Calu3 (cell line): Measurements from ENCODE around the gene SPPL3. TPM values are rescaled to one million over a fixed set of nuclear protein-coding genes. Genes with fewer than 3 reads are reported as not detected.
"Not testable (repeated sequence)": the region's sequence is repeated elsewhere in the genome, so short reads cannot be mapped to it uniquely, and the experiment has no call there.

Experiments
- BruUV-seq: library from RNA; stranded (reverse); fragments of 400-500 nt; replicated peaks from 2 replicates; lab custom pipeline; 2021; lab: Mats Ljungman, UMichigan
- CTCF ChIA-PET: fragments of 300-600 bp; sonication (Branson Sonifier 250); formaldehyde crosslinking; loops from one replicate; lab custom pipeline; 2022; ENCODE audit warnings: antibody characterized with exemption; lab: Charles Lee
- DNase-seq: peaks from one replicate; pipeline ENCODE4 v3.0.0; 2022
- H3K27ac Mint-ChIP-seq: one replicate; pipeline ENCODE4 v1.8.0; 2022; ENCODE audit warnings: mixed read lengths; ENCODE audit not compliant: unreplicated experiment
- H3K27me3 Mint-ChIP-seq: one replicate; pipeline ENCODE4 v1.8.0; 2022; ENCODE audit warnings: mixed read lengths; ENCODE audit not compliant: unreplicated experiment
- H3K36me3 Mint-ChIP-seq: one replicate; pipeline ENCODE4 v1.8.0; 2022; ENCODE audit warnings: mild to moderate bottlenecking, moderate library complexity, mixed read lengths; ENCODE audit not compliant: insufficient read depth, unreplicated experiment
- H3K4me1 Mint-ChIP-seq: one replicate; pipeline ENCODE4 v1.8.0; 2022; ENCODE audit warnings: mild to moderate bottlenecking, low read depth, mixed read lengths; ENCODE audit not compliant: unreplicated experiment
- H3K4me3 Mint-ChIP-seq: one replicate; pipeline ENCODE4 v1.8.0; 2022; ENCODE audit warnings: mild to moderate bottlenecking, low read depth, moderate library complexity, mixed read lengths; ENCODE audit not compliant: unreplicated experiment
- H3K9me3 Mint-ChIP-seq: one replicate; pipeline ENCODE4 v1.8.0; 2022; ENCODE audit warnings: low read depth, mixed read lengths; ENCODE audit not compliant: unreplicated experiment
- intact Hi-C: fragments of 100-400 bp; cut with micrococcal nuclease; formaldehyde crosslinking; loops from one replicate; pipeline ENCODE4 v1.10.0; 2022; ENCODE audit not compliant: unreplicated experiment
- total RNA-seq: library from RNA; stranded (reverse); gene quantifications from 2 replicates; pipeline ENCODE4 v1.2.3, GENCODE V29; 2022
- TF ChIP-seq, protein P1 (sequence below): fragments of 200-600 bp; IDR thresholded peaks from one replicate; pipeline ENCODE4 v1.8.0; 2022; ENCODE audit warnings: antibody characterized with exemption; ENCODE audit not compliant: unreplicated experiment

The SPPL3 gene
- total RNA-seq, 1 experiment from 2014 or later = 61.0 TPM

DNA sequence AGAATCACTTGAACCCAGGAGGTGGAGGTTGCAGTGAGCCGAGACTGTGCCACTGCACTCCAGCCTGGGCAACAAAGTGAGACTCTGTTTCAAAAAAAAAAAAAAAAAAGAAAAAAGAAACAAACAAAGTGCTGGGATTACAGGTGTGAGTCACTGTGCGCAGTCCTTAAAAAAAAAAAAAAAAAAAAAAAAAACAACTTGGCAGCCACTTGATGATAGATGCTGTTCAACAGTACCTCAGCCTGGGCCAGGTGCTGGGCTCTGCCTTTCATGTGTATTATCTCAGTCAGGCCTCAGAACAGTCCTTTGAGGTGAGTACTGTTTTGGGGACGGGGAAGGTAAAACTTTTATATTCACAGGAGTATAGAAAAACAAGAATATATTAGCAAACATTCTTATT is 169.0 kb downstream of the SPPL3 start:
- Mint-ChIP-seq H3K4me3 (no peak overlapping the region), H3K9me3 (no peaks in the 10 kb centered on the region), H3K27ac (no peak overlapping the region), H3K36me3 (peaks cover 9% of the 10 kb centered on the region), H3K4me1 (no peaks in the 10 kb centered on the region), H3K27me3 (no peaks in the 10 kb centered on the region)
- BruUV-seq = no TSS peak
- DNase-seq = no peak
- TF ChIP-seq, protein P1, sequence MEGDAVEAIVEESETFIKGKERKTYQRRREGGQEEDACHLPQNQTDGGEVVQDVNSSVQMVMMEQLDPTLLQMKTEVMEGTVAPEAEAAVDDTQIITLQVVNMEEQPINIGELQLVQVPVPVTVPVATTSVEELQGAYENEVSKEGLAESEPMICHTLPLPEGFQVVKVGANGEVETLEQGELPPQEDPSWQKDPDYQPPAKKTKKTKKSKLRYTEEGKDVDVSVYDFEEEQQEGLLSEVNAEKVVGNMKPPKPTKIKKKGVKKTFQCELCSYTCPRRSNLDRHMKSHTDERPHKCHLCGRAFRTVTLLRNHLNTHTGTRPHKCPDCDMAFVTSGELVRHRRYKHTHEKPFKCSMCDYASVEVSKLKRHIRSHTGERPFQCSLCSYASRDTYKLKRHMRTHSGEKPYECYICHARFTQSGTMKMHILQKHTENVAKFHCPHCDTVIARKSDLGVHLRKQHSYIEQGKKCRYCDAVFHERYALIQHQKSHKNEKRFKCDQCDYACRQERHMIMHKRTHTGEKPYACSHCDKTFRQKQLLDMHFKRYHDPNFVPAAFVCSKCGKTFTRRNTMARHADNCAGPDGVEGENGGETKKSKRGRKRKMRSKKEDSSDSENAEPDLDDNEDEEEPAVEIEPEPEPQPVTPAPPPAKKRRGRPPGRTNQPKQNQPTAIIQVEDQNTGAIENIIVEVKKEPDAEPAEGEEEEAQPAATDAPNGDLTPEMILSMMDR = no peak
- intact Hi-C loops = no loop called here
- CTCF ChIA-PET = no interaction called here

DNA sequence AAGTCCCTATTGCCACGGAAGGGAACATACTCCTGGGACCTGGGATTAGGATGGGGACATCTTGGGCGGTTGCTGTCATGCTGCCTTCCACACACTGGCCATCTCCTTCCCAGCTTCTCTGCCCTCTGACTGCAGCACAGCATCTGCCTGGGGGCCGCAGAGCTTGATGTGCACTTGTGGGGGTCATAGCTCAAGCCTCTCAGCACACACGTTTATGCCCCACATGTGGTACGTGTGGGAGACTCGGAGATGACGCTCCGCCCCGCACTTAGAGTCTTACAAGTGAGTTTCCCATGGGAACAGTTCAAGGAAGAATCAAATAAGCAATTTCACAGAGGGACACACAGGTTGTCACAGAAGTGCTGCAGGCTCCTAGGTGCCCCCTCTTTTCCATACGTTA is 169.9 kb downstream of the SPPL3 start:
- Mint-ChIP-seq H3K9me3 (no peaks in the 10 kb centered on the region), H3K27ac (no peak overlapping the region), H3K4me3 (no peak overlapping the region), H3K36me3 (peaks cover 9% of the 10 kb centered on the region), H3K27me3 (no peaks in the 10 kb centered on the region), H3K4me1 (no peaks in the 10 kb centered on the region)
- TF ChIP-seq, protein P1 = no peak
- DNase-seq = no peak
- no TSS peak for BruUV-seq
- intact Hi-C loops = no loop called here
- CTCF ChIA-PET = interaction anchor here (0.9 kb wide), 1 partner anchor 246 kb away, joined by 4 read pairs; no protein-coding TSS in a partner anchor

DNA sequence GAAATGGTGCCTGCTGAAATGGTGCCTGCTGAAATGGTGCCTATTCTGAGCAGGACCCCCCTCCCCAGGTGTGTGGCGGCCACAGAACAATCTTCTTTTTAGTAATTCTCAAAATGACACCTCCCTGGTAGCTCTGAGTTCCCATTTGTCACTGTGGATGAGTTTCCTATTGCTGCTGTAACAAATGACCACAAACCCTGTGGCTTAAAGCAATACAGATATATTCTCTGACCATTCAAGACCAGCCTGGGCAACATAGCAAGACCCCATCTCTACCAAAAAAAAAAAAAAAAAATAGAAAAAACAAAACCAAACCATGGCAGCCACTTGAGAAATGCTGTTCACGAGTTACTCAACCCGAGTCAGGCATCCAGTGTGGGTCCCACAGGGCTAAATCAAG is 170.6 kb downstream of the SPPL3 start:
- CTCF ChIA-PET = interaction anchor here (0.9 kb wide), 1 partner anchor 247 kb away, joined by 4 read pairs; no protein-coding TSS in a partner anchor
- no peaks in the 10 kb centered on the region for H3K27me3 Mint-ChIP-seq
- no peaks in the 10 kb centered on the region for H3K4me1 Mint-ChIP-seq
- H3K36me3 Mint-ChIP-seq = peaks cover 10% of the 10 kb centered on the region
- H3K9me3 Mint-ChIP-seq = no peaks in the 10 kb centered on the region
- intact Hi-C loops = no loop called here
- no peak overlapping the region for H3K27ac Mint-ChIP-seq
- TF ChIP-seq, protein P1 = no peak
- no peak overlapping the region for H3K4me3 Mint-ChIP-seq
- DNase-seq = no peak
- BruUV-seq = no TSS peak

DNA sequence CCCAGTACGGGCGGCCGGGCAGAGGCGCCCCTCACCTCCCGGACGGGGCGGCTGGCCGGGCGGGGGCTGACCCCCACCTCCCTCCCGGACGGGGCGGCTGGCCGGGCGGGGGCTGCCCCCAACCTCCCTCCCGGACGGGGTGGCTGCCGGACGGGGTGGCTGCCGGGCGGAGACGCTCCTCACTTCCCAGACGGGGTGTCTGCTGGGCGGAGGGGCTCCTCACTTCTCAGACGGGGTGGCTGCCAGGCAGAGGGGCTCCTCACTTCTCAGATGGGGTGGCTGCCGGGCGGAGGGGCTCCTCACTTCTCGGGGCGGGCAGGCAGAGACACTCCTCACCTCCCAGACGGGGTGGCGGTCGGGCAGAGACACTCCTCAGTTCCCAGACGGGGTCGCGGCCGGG is 172.0 kb downstream of the SPPL3 start:
- H3K9me3 Mint-ChIP-seq, H3K27me3 Mint-ChIP-seq, BruUV-seq, CTCF ChIA-PET, H3K27ac Mint-ChIP-seq, DNase-seq, intact Hi-C loops, H3K4me1 Mint-ChIP-seq, H3K4me3 Mint-ChIP-seq: not testable (repeated sequence)
- H3K36me3 Mint-ChIP-seq = peaks cover 10% of the 10 kb centered on the region

DNA sequence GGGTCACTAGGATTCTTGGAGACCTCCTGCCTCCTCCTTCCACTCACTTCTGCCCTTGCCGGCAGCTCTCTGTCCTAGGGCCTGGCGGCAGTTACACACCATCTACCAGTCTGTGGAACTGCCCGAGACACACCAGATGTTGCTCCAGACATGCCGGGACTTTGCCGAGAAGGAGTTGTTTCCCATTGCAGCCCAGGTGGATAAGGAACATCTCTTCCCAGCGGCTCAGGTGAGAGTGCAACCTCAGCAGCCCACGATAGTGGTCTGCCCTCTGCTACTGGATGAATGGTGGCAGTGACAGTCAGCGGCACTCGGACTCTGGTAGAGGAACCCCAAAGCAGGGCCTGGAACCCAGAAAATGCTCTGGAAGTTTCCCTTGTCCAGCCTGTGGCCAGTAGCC is 177.2 kb downstream of the SPPL3 start:
- CTCF ChIA-PET = no interaction called here

More for the DNA sequence above, 177.2 kb downstream of the SPPL3 start:
- DNase-seq = no peak
- peaks cover 28% of the 10 kb centered on the region for H3K36me3 Mint-ChIP-seq
- no peaks in the 10 kb centered on the region for H3K27me3 Mint-ChIP-seq
- peak overlapping the region; percentile 70 for H3K4me3 Mint-ChIP-seq
- BruUV-seq = no TSS peak
- H3K4me1 Mint-ChIP-seq = peaks cover 12% of the 10 kb centered on the region
- H3K9me3 Mint-ChIP-seq = no peaks in the 10 kb centered on the region
- TF ChIP-seq, protein P1 = no peak
- H3K27ac Mint-ChIP-seq = no peak overlapping the region
- intact Hi-C loops = no loop called here
